ENCODE measurements around the gene KLHL41.

- TF ChIP-seq POLR2AphosphoS5 (IDR thresholded peaks at IDR 0.05) (no peak), EP300 (conservative IDR thresholded peaks at IDR 0.05; ENCODE audit: poor library complexity, severe bottlenecking) (no peak), REST (IDR thresholded peaks at IDR 0.05; ENCODE audit: borderline replicate concordance) (no peak), EZH2 (IDR thresholded peaks at IDR 0.05; ENCODE audit: borderline replicate concordance, insufficient read depth, low read length, poor library complexity, severe bottlenecking) (no peak), TAF1 (IDR thresholded peaks at IDR 0.05; ENCODE audit: low read depth) (no peak)
- TF ChIP-seq, protein P1, sequence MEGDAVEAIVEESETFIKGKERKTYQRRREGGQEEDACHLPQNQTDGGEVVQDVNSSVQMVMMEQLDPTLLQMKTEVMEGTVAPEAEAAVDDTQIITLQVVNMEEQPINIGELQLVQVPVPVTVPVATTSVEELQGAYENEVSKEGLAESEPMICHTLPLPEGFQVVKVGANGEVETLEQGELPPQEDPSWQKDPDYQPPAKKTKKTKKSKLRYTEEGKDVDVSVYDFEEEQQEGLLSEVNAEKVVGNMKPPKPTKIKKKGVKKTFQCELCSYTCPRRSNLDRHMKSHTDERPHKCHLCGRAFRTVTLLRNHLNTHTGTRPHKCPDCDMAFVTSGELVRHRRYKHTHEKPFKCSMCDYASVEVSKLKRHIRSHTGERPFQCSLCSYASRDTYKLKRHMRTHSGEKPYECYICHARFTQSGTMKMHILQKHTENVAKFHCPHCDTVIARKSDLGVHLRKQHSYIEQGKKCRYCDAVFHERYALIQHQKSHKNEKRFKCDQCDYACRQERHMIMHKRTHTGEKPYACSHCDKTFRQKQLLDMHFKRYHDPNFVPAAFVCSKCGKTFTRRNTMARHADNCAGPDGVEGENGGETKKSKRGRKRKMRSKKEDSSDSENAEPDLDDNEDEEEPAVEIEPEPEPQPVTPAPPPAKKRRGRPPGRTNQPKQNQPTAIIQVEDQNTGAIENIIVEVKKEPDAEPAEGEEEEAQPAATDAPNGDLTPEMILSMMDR (IDR thresholded peaks at IDR 0.05; ENCODE audit: poor library complexity, severe bottlenecking), result no peak
Observed at GRCh38 chr2:169468841-169469240, 40.7 kb upstream of the KLHL41 start.
